MM.1S (cell line): ENCODE results near the gene UBE2F.

Source experiments
- CTCF ChIP-seq: fragments of 300-600 bp; sonication (generic); IDR thresholded peaks from 2 replicates; pipeline ENCODE4 v1.5.1; 2016; ENCODE audit warnings: antibody characterized with exemption, low read length, mixed read lengths
- EZH2 ChIP-seq: fragments of 300-600 bp; sonication (generic); optimal IDR thresholded peaks from 2 replicates; pipeline ENCODE3; 2017; ENCODE audit warnings: low read depth, mild to moderate bottlenecking, antibody characterized with exemption, low read length, mixed read lengths

DNA sequence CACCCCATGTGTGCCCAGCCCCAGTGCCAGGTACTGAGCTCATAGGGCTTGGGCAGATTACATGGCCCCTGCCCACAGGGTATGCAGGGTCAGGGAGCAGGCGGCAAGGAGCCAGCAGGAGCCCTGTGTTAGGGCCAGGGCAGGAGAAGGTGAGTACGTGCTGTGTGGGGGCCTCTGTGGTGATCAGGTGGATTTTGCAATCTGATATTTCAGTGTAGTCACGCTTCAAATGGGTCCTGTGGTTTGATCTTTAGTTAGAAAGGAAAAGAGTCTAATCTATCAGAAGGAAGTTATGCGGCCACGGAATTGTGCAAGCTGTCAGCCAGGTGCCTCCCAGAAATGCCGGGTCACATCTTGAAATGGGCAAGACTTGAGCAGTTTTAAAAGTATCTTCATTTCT, 13.9 kb downstream of the UBE2F start:
- TF ChIP-seq CTCF (no peak), EZH2 (no peak)
